IMR-90 (cell line): ENCODE measurements around the gene MTCL3.

Experiments
- ATAC-seq: fragments of 200-7000 bp; cut with Tn5 transposase; 2 replicates; pipeline ENCODE4 v1.9.1; 2020; ENCODE audit warnings: low read depth, mild to moderate bottlenecking, moderate library complexity
- BruUV-seq: library from RNA; stranded (reverse); fragments of 400-500 nt; replicated peaks from 2 replicates; lab custom pipeline; 2021; lab: Mats Ljungman, UMichigan
- CTCF ChIA-PET: fragments of 300-600 bp; formaldehyde crosslinking; extraction: SDS; loops from one replicate; lab custom pipeline; 2021; ENCODE audit warnings: antibody characterized with exemption; lab: Yijun Ruan, JAX
- POLR2A ChIA-PET: fragments of 300-600 bp; sonication (Branson Sonifier 250); formaldehyde crosslinking; loops from one replicate; lab custom pipeline; 2022; ENCODE audit warnings: antibody characterized with exemption; ENCODE audit not compliant: unreplicated experiment; lab: Charles Lee
- DNase-seq: peaks from one replicate; pipeline ENCODE4 v3.0.0; 2013
- H2AFZ ChIP-seq: replicated peaks from 2 replicates; pipeline ENCODE3; 2013; ENCODE audit warnings: low read length, mild to moderate bottlenecking; ENCODE audit not compliant: poor library complexity
- H2AK5ac ChIP-seq: 2 replicates; pipeline ENCODE4 v1.6.1; 2013; ENCODE audit warnings: low read depth, low read length, inconsistent platforms
- H2AK9ac ChIP-seq: replicated peaks from 2 replicates; pipeline ENCODE3; 2013; ENCODE audit warnings: mild to moderate bottlenecking, low read depth, low read length, moderate library complexity; ENCODE audit not compliant: poor library complexity
- H2BK120ac ChIP-seq: 2 replicates; pipeline ENCODE4 v1.6.1; 2013; ENCODE audit warnings: low read depth, low read length, inconsistent platforms
- H2BK15ac ChIP-seq: 3 replicates; pipeline ENCODE4 v1.6.1; 2013; ENCODE audit warnings: low read depth, low read length, inconsistent platforms
- H2BK20ac ChIP-seq: 2 replicates; pipeline ENCODE4 v1.6.1; 2013; ENCODE audit warnings: low read depth, mild to moderate bottlenecking, inconsistent platforms, low read length, moderate library complexity
- H2BK5ac ChIP-seq: 2 replicates; pipeline ENCODE4 v1.6.1; 2013; ENCODE audit warnings: mild to moderate bottlenecking, low read depth, low read length, inconsistent platforms; ENCODE audit not compliant: poor library complexity, severe bottlenecking
- H3K14ac ChIP-seq: replicated peaks from 2 replicates; pipeline ENCODE4 v1.6.1; 2013; ENCODE audit warnings: low read depth, low read length, inconsistent platforms
- H3K18ac ChIP-seq: 2 replicates; pipeline ENCODE4 v1.6.1; 2013; ENCODE audit warnings: low read depth, low read length, control low read depth
- H3K23ac ChIP-seq: 2 replicates; pipeline ENCODE4 v1.6.1; 2013; ENCODE audit warnings: low read depth, low read length, inconsistent platforms
- H3K27ac ChIP-seq: 2 replicates; pipeline ENCODE4 v1.5.1; 2013; ENCODE audit warnings: mild to moderate bottlenecking, control low read depth, low read length; ENCODE audit not compliant: insufficient read depth
- H3K27me3 ChIP-seq: 2 replicates; pipeline ENCODE4 v1.6.1; 2013; ENCODE audit warnings: low read length; ENCODE audit not compliant: control insufficient read depth, insufficient read depth
- H3K36me3 ChIP-seq: 2 replicates; pipeline ENCODE4 v1.6.1; 2013; ENCODE audit warnings: low read length, mixed read lengths; ENCODE audit not compliant: control insufficient read depth, insufficient read depth
- H3K4ac ChIP-seq: 2 replicates; pipeline ENCODE4 v1.6.1; 2013; ENCODE audit warnings: low read depth, low read length, inconsistent platforms
- H3K4me1 ChIP-seq: 2 replicates; pipeline ENCODE4 v1.6.1; 2013; ENCODE audit warnings: low read length, mixed read lengths; ENCODE audit not compliant: control insufficient read depth, insufficient read depth
- H3K4me2 ChIP-seq: 2 replicates; pipeline ENCODE4 v1.6.1; 2013; ENCODE audit warnings: low read depth, mild to moderate bottlenecking, control low read depth, low read length, moderate library complexity
- H3K4me3 ChIP-seq: 2 replicates; pipeline ENCODE4 v1.5.1; 2013; ENCODE audit warnings: low read depth, mild to moderate bottlenecking, control low read depth, low read length, moderate library complexity; ENCODE audit not compliant: insufficient read depth
- H3K56ac ChIP-seq: 2 replicates; pipeline ENCODE4 v1.6.1; 2013; ENCODE audit warnings: low read length, inconsistent platforms; ENCODE audit not compliant: insufficient read depth; ENCODE audit errors: extremely low read depth
- H3K79me1 ChIP-seq, 2 experiments: 2 replicates each; pipeline ENCODE4 v1.6.1; 2013; ENCODE audit warnings: low read length in 2 of 2, inconsistent platforms in 1 of 2, low read depth in 1 of 2
- H3K9ac ChIP-seq: 2 replicates; pipeline ENCODE4 v1.6.1; 2013; ENCODE audit warnings: low read depth, low read length, control low read depth
- H3K9me1 ChIP-seq: 2 replicates; pipeline ENCODE4 v1.6.1; 2013; ENCODE audit warnings: low read length, inconsistent platforms; ENCODE audit not compliant: insufficient read depth
- H3K9me3 ChIP-seq: 2 replicates; pipeline ENCODE4 v1.6.1; 2013; ENCODE audit warnings: low read length; ENCODE audit not compliant: control insufficient read depth, insufficient read depth
- H4K20me1 ChIP-seq: 2 replicates; pipeline ENCODE4 v1.6.1; 2013; ENCODE audit warnings: low read length, inconsistent platforms; ENCODE audit not compliant: insufficient read depth
- H4K5ac ChIP-seq: 2 replicates; pipeline ENCODE4 v1.6.1; 2013; ENCODE audit warnings: mild to moderate bottlenecking, low read depth, low read length, control low read depth
- H4K8ac ChIP-seq, 2 experiments: 2 replicates each; pipeline ENCODE4 v1.6.1; 2013; ENCODE audit warnings: low read depth in 2 of 2, low read length in 2 of 2, control low read depth in 1 of 2, inconsistent platforms in 1 of 2
- H4K91ac ChIP-seq: 2 replicates; pipeline ENCODE4 v1.6.1; 2013; ENCODE audit warnings: low read depth, low read length, inconsistent platforms; ENCODE audit not compliant: insufficient read depth
- BHLHE40 ChIP-seq: fragments of 150-350 bp; IDR thresholded peaks from 2 replicates; pipeline ENCODE4 v1.6.1; 2016; ENCODE audit warnings: mild to moderate bottlenecking, low read depth, low read length
- CHD1 ChIP-seq: IDR thresholded peaks from 2 replicates; pipeline ENCODE4 v1.6.1; 2012; ENCODE audit warnings: low read depth, low read length, improper control_type of control experiment
- MAFK ChIP-seq: IDR thresholded peaks from 2 replicates; pipeline ENCODE4 v1.6.1; 2012; ENCODE audit warnings: low read depth, low read length, improper control_type of control experiment
- MAZ ChIP-seq: IDR thresholded peaks from 2 replicates; pipeline ENCODE4 v1.6.1; 2012; ENCODE audit warnings: low read depth, mild to moderate bottlenecking, low read length, improper control_type of control experiment, moderate library complexity, borderline replicate concordance
- MXI1 ChIP-seq: IDR thresholded peaks from 2 replicates; pipeline ENCODE4 v1.6.1; 2012; ENCODE audit warnings: low read depth, mild to moderate bottlenecking, low read length, moderate library complexity, borderline replicate concordance
- NFE2L2 ChIP-seq: fragments of 150-350 bp; IDR thresholded peaks from 2 replicates; pipeline ENCODE4 v1.6.1; 2016; ENCODE audit warnings: low read depth, mild to moderate bottlenecking, low read length
- POLR2A ChIP-seq: IDR thresholded peaks from 2 replicates; pipeline ENCODE4 v1.6.1; 2012; ENCODE audit warnings: mild to moderate bottlenecking, low read depth, low read length
- RAD21 ChIP-seq: IDR thresholded peaks from 2 replicates; pipeline ENCODE4 v1.6.1; 2012; ENCODE audit warnings: low read length, improper control_type of control experiment
- RCOR1 ChIP-seq: IDR thresholded peaks from 2 replicates; pipeline ENCODE4 v1.6.1; 2012; ENCODE audit warnings: mild to moderate bottlenecking, low read length, improper control_type of control experiment; ENCODE audit not compliant: insufficient replicate concordance
- RFX5 ChIP-seq: IDR thresholded peaks from 2 replicates; pipeline ENCODE4 v1.8.0; 2012; ENCODE audit warnings: low read depth, mild to moderate bottlenecking, low read length, moderate library complexity
- whole genome bisulfite sequencing, 2 experiments: methylation state at CpG; one replicate each; pipeline versions ENCODE4 v1.1.5 to v1.1.7; 2013; ENCODE audit warnings: missing lambda C conversion rate in 2 of 2; ENCODE audit not compliant: insufficient read length in 1 of 2; ENCODE audit errors: extremely low coverage in 2 of 2; 5-methylcytosine and 5-hydroxymethylcytosine counted together
- dilution Hi-C: fragments of 300-500 bp; cut with HindIII; formaldehyde crosslinking; loops from one replicate; pipeline ENCODE4 v1.14.3; 2018; ENCODE audit warnings: low sequenced_read_pairs; ENCODE audit not compliant: unreplicated experiment
- in situ Hi-C: fragments of 300-500 bp; cut with MboI; formaldehyde crosslinking; loops from 3 replicates; pipeline ENCODE4 v1.14.3; 2019; ENCODE audit warnings: low sequenced_read_pairs, inconsistent platforms, mixed read lengths
- intact Hi-C: fragments of 100-400 bp; cut with micrococcal nuclease; formaldehyde crosslinking; loops from 2 replicates; pipeline ENCODE4 v1.10.0; 2022
- TF ChIP-seq, protein P1 (sequence below): conservative IDR thresholded peaks from 2 replicates; pipeline ENCODE4 v1.5.1; 2012; ENCODE audit warnings: mild to moderate bottlenecking, low read depth, low read length, improper control_type of control experiment
- TF ChIP-seq, protein P2 (sequence below): fragments of 150-350 bp; IDR thresholded peaks from 2 replicates; pipeline ENCODE4 v1.6.1; 2016; ENCODE audit warnings: low read depth, mild to moderate bottlenecking, low read length, moderate library complexity, borderline replicate concordance

Gene MTCL3

DNA sequence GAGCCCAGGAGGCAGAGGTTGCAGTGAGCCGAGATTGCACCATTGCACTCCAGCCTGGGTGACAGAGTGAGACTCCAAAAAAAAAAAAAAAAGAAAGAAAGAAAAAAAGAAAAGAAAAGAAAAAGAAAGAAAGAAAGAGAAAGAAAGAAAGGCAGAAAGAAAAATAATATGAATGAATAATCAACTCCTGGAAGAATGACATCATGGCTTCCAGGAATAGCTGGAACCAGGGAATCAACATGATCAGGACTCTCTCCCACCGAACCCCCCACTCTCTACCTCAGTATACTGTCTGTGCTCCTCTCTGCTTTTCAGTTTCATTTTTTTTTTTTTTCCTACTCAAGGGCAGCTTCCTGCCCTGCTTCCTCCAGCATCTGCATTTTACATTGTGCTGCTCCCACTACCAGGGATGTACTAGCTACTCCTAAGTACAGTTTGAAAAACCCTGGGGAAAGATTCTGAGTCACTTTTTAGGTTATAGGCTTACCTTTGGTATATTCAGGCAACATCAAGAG, 19.7 kb upstream of the MTCL3 start:
- no peak overlapping the region for H2BK120ac ChIP-seq
- dilution Hi-C loops (no loop called here), in situ Hi-C loops (loop anchor here (5.0 kb wide), 2 partner anchors 72 to 237 kb away; no protein-coding TSS in a partner anchor), intact Hi-C loops (loop anchor here (1.0 to 10.0 kb wide), 4 partner anchors 74 to 734 kb away; no protein-coding TSS in a partner anchor)
- H3K4me1 ChIP-seq: no peaks in the 10 kb centered on the region
- H4K91ac ChIP-seq: no peak overlapping the region
- H3K27ac ChIP-seq: no peak overlapping the region
- H2AFZ ChIP-seq: no peak overlapping the region
- no peak overlapping the region for H3K4me3 ChIP-seq
- H2BK5ac ChIP-seq: no peak overlapping the region
- H3K14ac ChIP-seq: no peak overlapping the region
- H3K9me3 ChIP-seq: no peaks in the 10 kb centered on the region
- H3K9me1 ChIP-seq: no peaks in the 10 kb centered on the region
- H3K79me1 ChIP-seq: no peaks in the 10 kb centered on the region
- no peaks in the 10 kb centered on the region for H4K20me1 ChIP-seq
- H3K9ac ChIP-seq: no peak overlapping the region
- H3K4me2 ChIP-seq: no peak overlapping the region
- no peak overlapping the region for H3K23ac ChIP-seq
- H2BK15ac ChIP-seq: no peak overlapping the region
- BruUV-seq: no TSS peak
- no peak overlapping the region for H3K18ac ChIP-seq
- H4K5ac ChIP-seq: no peak overlapping the region
- H4K8ac ChIP-seq: no peak overlapping the region
- H2AK9ac ChIP-seq: no peak overlapping the region
- CTCF ChIA-PET: interaction anchor here (0.7 to 3.5 kb wide), 7 partner anchors 22 to 249 kb away, joined by 3 to 12 read pairs (median 3); partner anchors contain the start of gene KIAA0408
- no peak overlapping the region for H2BK20ac ChIP-seq
- TF ChIP-seq, protein P1, sequence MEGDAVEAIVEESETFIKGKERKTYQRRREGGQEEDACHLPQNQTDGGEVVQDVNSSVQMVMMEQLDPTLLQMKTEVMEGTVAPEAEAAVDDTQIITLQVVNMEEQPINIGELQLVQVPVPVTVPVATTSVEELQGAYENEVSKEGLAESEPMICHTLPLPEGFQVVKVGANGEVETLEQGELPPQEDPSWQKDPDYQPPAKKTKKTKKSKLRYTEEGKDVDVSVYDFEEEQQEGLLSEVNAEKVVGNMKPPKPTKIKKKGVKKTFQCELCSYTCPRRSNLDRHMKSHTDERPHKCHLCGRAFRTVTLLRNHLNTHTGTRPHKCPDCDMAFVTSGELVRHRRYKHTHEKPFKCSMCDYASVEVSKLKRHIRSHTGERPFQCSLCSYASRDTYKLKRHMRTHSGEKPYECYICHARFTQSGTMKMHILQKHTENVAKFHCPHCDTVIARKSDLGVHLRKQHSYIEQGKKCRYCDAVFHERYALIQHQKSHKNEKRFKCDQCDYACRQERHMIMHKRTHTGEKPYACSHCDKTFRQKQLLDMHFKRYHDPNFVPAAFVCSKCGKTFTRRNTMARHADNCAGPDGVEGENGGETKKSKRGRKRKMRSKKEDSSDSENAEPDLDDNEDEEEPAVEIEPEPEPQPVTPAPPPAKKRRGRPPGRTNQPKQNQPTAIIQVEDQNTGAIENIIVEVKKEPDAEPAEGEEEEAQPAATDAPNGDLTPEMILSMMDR: no peak
- no peak for TF ChIP-seq MXI1
- no peak for TF ChIP-seq NFE2L2
- TF ChIP-seq, protein P2, sequence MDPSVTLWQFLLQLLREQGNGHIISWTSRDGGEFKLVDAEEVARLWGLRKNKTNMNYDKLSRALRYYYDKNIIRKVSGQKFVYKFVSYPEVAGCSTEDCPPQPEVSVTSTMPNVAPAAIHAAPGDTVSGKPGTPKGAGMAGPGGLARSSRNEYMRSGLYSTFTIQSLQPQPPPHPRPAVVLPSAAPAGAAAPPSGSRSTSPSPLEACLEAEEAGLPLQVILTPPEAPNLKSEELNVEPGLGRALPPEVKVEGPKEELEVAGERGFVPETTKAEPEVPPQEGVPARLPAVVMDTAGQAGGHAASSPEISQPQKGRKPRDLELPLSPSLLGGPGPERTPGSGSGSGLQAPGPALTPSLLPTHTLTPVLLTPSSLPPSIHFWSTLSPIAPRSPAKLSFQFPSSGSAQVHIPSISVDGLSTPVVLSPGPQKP: no peak
- no peak for TF ChIP-seq CHD1
- no peak for TF ChIP-seq RFX5
- TF ChIP-seq RAD21: no peak
- TF ChIP-seq RCOR1: no peak
- TF ChIP-seq MAFK: no peak
- TF ChIP-seq BHLHE40: no peak
- TF ChIP-seq MAZ: no peak
- TF ChIP-seq POLR2A: no peak
- no peak overlapping the region for H3K56ac ChIP-seq
- no CpG with 5 or more reads among the region's 2 CpGs for WGBS, 2 experiments
- no peak for DNase-seq
- ATAC-seq: no peak
- H2AK5ac ChIP-seq: no peak overlapping the region
- H3K36me3 ChIP-seq: no peaks in the 10 kb centered on the region
- no peak overlapping the region for H3K4ac ChIP-seq
- POLR2A ChIA-PET: no interaction called here
- H3K27me3 ChIP-seq: peaks cover 4% of the 10 kb centered on the region; the same call in 1 of the 2 replicates
